NCI-H460 (cell line): ENCODE measurements around the gene NR4A1. TPM values are rescaled to one million over a fixed set of nuclear protein-coding genes. Genes with fewer than 3 reads are reported as not detected.

Experiments
- DNase-seq: peaks from one replicate; pipeline ENCODE4 v3.0.0-alpha.2; 2016; ENCODE audit warnings: low read depth; ENCODE audit errors: extremely low read depth
- total RNA-seq: library from RNA; depleted of rRNA; stranded (reverse); fragments of >200 nt; shearing (Covaris generic); gene quantifications from 2 replicates; pipeline ENCODE4 v1.2.3, GENCODE V29; 2014

Gene NR4A1
- total RNA-seq, 1 experiment from 2014 or later = 94.6 TPM

DNA sequence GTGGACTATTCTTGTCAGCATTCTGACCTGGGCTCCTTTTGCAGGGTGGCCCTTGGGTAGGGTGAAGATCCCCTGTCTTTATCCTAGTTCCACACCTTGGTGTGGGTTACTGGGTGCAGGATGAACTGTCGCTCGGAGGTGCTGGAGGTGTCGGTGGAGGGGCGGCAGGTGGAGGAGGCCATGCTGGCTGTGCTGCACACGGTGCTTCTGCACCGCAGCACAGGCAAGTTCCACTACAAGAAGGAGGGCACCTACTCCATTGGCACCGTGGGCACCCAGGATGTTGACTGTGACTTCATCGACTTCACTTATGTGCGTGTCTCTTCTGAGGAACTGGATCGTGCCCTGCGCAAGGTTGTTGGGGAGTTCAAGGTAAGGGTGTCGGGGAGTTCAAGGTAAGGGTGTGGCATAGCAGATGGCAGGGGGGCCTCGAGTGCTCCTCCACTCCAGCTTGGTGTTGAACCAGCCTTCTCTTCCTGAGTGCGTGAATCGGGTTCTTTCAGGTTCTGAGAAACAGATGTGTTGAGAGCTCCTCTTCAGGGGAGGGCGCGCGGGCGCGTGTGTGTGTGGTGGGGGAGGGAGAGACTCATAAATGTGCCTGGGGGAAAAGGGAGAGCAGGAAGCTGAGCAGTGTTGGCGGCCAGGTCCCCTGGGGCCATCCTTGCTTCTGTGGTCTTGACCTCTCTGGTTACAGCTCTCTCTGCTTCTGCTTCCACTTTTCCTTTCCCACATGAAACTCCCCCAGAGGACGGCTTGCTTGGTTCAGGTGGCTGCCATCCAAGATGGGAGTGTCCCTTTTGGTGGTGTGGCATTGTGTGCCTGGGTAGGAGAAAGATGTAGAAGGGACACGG, 22.5 kb downstream of the NR4A1 start:
- DNase-seq = no peak

DNA sequence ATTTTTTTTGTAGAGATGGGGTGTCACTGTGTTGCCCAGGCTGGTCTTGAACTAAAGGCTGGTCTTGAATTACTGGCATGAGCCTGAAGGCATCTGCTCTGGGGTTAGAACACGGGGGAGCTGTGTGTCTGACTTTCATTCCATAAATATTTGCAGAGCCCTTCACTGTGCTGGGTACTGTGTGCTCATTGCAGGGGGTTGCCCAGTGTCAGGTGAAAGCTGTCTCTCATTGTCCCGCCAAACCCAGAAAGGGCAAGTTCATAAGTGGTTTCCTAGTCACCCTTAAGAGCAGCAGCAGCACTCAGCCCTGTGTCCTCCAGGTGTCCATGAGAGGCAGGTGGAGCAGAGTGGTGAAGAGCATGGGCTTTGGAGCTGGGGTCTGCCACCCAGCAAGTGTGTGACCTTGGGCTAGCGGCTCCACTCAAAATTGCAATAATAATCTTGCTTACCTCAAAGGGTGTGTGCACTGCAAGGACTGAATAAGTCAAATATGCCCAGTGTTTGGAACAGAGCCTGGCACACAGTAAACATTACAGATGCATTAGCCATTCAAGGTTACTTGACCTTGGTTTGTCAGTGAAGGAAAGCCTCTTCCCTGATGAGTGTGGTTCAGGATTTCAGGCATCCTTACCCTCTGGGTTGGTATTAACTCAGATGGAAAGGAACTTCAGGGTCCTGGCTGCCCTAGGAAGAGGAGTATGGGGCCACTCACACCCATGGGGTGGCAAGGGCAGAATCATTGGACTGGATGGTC, 23.9 kb downstream of the NR4A1 start:
- DNase-seq = no peak

DNA sequence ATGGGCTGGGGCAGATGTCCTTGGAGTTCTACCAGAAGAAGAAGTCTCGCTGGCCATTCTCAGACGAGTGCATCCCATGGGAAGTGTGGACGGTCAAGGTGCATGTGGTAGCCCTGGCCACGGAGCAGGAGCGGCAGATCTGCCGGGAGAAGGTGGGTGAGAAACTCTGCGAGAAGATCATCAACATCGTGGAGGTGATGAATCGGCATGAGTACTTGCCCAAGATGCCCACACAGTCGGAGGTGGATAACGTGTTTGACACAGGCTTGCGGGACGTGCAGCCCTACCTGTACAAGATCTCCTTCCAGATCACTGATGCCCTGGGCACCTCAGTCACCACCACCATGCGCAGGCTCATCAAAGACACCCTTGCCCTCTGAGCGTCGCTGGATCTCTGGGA, 25.6 kb downstream of the NR4A1 start:
- no peak for DNase-seq

DNA sequence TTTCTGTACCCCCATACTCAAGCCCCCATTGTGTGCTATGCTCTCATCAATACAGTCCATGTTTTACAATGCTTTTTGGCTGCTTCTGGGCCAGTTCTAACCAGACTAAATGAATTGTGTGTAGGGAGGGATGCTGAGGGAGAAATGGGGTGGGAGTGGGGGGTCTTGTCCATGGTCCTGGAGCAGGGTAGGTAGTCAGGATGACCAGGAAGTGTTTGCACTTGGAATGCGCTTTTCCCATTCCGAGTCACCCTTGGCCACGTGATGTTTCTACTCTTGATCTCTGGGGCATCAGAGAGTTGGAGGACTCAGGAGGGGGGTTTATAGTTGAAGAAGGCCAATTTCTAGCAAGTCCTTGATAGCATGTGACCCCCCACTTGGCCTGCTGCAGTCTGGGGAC, 27.0 kb downstream of the NR4A1 start:
- DNase-seq = no peak

DNA sequence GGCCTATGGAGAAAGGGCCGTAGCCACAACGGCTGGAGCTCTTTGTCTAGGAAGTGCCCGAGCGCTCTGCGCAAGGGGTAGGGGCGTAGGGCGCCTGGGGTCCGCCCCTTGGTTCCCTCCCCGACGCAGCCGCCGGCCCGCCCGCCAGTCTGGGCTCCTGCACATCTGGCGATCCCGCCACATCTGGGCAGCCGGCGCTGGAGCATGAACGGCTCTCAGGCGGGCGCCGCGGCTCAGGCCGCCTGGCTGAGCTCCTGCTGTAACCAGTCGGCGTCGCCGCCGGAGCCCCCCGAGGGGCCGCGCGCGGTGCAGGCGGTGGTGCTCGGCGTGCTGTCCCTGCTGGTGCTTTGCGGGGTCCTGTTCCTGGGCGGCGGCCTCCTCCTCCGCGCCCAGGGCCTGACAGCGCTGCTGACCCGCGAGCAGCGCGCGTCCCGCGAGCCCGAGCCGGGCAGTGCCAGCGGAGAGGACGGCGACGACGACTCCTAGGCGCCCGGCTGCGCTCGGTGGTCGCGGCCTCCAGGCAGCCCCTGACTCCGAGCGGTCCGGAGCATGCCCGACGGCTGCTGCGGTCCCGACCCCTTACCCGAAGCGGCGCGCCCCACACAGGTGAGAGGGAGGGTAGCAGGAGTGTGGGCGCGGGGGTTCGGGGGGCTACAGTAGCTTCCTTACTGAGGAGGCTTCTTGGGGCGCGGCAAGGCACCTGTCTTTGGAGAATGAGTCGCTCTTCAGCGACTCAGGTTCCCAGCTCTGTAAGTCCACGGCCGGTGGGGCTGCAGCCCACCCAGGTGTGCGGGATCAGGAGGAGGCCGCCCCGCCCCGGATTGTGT, 28.5 kb downstream of the NR4A1 start, which contains the start of gene SMIM41:
TSS of gene SMIM41 (plus strand) at position 129 of the 827 bp plus-strand sequence. CDS start at position 205, 76 bp downstream.
- DNase-seq = no peak

DNA sequence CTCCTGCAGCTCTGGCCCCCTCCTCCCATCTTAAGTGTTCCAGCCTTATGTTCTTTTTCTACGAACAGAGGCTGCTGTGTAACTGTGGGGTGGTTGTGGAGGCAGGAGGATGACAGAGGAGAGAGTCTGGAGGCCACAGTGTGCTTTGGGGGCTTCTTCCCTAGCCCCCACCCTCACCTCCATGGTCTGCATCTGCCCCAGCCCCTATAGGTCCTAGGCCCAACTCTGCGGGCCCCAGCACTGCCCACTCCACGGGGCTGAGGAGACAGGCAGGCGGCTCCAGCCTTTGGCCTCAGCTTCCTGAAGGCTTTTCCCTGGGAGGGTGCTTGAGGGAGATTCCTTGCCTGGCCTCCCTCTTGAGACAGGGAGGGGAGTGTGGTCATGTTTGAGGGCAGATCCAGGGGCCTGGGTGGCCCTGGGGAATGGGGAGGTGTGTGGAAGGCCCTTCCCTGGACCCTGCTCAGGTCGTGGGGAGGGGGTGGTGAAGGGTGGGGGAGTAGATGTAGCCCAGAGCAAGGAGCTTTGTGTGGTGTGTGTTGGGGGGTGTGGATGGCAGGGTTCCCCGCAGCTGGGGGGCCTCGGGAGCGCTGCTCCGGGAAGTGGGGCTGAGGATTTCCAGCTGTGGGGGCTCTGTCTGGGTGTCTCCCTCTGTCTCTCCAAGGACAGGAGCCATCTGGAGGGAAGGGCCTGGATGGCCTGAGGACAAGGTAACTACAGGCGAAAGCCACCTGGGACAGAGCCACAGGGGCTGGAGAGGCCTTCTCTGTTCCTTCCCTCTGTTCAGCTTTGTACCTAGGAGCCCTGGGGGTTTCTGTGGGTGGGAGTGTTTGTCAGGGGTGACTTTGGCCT, 29.4 kb downstream of the NR4A1 start:
- DNase-seq = no peak

DNA sequence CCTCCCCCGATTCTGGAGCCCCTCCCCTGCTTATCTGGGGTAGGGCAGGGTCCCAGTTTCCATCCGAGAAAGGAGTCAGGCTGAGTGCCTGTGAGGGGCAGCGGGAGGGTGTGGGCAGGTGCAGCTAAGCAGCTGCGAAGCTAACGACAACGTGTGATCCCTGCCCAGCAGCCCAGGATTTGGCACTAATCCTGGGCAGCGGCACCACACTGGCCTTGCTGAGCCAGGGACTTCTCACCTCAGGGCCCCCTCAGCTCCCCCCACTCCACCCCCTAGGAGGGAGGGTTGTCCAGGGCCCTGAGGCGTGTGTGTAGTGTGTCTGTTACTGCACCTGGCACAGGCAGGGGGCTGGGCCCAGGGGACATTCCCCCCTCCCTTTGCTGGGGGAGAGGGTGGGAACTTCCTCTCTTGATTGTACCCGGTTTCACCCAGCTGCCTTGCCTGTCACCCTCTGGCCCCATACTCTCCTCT, 30.1 kb downstream of the NR4A1 start:
- no peak for DNase-seq

DNA sequence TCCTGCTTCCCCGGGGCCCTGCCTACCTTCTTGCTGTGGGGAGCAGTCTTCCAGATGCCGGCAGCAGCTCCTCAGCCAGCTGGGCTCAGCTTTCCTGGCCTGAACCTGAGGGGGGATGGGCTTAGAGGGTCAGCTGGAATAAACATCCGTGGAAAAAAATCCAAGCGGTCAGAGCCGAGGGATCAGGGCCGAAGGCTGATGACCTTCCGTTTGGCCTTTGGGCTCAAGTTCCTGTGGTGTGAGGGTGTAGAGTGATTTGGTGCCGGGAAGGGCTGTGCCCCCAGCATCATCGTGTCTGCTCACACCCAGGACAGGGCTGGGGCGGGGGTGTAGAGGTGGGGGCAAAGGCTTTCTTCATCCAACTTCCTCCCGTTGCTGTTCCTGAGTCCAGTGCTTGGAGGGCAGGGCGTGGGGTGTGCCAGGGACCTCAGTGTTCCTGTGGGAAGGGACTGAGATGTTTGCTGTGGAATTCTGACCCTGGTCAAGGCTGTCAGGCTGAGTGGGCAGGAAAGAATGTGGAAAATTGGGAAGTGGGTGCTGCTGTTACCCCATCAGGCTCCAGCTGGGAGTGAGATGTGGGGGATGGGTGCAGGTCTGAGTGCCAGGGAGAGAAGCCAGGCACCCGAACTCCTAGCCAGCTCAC, 30.9 kb downstream of the NR4A1 start:
- no peak for DNase-seq

DNA sequence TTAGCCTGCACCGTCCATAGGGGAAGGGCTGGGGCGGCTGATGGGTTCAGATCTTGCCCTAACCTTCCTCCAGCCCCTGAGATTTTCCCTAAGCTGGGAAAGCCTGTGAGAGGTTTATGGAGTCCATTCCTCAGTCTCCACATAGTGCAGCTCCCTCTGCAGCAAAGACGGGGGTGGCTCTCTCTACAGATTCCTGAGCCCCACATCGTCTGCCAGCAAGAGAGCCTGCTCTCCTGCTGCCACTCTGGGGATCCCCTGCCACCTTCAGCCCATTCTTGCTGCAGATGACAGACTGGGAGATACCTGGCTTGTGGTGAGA, 31.4 kb downstream of the NR4A1 start:
- no peak for DNase-seq

DNA sequence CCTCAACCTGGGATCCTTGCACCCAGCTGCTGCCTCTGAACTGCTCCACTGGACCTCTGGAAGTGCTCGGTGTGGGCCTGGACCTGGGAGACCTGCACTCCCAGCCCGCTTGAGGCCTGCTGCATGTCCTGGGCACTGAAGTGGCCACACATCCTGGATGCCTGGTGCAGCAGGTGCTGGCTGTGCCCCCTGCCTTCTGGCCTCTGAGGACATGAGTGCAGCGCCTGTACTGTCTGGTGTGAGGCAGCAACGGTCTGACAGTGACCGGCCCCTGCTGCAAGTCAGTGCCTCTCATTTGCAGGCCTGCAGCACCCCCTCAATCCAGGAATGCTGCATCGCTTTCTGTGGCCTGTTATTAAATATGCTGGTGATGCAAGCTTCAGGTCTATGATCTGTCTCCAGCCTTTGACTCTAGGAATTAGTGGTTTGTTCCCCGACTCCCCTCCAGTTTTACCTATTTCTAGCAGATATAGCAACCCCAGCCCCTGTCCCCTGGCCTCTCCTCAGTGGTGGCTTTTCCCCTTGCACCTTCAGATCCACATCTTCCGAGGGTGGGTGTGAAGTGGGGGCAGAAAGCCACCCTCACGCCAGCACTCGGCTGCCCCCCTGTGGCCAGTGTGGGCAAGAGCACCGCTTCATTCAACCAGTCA, 31.9 kb downstream of the NR4A1 start:
- DNase-seq = peak; percentile 55

DNA sequence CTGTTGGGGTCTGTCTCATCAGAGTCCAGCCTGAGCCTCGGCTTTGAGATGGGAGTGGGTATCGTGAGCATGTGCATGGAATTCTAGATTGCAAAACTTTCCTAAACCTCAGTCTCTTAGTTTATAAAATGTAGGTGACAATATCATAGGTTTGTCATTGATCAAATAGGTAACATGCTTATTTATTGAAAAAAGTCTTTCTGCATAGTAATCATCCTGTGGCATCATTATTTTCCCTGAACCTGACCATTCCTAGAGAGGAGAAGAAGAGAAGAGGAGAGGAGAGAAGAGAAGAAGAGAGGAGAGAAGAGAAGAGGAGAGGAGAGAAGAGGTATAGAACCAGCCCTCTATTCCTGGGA, 32.4 kb downstream of the NR4A1 start:
- no peak for DNase-seq

DNA sequence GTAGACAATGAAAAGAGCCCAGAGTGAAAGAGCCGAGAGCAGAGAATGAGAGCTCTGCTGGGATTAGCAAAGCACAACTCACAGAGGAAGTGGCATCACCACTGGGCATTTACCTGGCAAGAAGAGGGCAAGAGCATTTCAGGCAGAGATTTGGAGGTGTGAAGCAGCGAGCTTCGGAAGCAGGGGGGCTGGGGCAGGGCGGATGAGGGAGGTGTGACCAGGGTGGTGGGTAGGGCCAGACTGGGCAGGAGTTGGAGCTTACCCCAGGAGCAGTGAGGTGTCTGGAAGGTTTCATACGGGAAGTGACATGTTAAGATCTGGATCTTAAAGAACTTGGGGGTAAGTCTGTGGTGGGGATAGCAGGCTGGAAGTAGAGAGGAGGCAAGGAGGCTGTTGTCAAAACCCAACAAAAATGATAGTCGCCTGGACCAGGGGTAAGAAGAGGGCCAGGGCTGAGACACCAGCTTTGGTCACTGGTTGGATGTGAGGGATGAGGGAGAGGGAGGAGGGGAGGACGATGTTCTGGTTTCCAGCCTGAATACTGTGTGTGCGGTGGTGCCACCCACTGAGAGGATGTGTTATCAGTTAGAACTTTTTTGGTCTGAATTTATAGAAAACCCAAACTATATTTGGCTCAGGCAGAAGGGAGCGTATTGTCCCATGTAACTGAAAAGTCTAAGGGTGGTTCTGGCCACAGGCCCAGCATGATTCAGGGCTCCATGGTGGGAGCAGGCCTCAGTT, 33.4 kb downstream of the NR4A1 start:
- no peak for DNase-seq

DNA sequence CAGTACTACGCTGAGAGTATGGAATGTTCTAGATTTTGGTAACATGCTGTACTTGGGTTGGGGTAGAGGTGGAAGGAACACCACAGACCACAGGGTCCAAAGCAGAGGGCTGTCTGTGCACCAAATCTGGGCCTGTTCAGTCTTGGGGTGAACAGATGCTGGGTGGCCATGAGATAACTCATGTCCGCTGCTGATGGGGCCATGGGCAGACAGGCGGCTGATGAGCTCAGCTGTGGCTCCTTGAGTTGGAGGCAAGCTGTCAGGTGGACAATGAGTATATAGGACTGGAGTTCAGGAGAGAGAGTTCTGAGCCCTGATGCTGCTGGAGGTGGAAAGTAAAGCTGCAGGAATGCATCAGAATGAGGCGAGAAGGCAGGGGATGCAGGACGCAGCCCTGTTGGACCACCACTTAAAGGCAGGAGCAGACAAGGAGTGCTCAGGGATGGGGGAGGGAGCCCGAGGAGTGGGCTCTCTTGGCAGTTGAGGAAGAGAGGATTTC, 34.5 kb downstream of the NR4A1 start:
- DNase-seq = no peak

DNA sequence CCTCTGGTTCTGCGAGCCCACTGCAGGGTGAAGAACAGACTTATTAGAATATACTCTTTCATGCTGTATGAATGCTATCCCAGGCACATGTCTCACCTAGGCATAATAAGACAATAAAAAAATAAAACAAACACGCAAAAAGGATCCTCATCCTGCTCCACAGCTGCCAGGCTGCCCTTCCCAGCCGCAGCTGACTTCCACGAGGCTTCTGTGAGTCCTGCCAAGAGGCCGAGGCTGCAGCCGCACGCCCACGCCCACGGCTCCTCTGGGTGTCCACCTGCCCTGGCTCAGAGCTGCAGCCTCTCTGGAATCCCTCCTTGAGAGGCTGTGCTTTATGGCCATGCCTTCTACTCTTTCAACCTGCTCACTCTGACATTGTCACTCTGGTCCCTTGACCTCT, 35.1 kb downstream of the NR4A1 start:
- DNase-seq = no peak

DNA sequence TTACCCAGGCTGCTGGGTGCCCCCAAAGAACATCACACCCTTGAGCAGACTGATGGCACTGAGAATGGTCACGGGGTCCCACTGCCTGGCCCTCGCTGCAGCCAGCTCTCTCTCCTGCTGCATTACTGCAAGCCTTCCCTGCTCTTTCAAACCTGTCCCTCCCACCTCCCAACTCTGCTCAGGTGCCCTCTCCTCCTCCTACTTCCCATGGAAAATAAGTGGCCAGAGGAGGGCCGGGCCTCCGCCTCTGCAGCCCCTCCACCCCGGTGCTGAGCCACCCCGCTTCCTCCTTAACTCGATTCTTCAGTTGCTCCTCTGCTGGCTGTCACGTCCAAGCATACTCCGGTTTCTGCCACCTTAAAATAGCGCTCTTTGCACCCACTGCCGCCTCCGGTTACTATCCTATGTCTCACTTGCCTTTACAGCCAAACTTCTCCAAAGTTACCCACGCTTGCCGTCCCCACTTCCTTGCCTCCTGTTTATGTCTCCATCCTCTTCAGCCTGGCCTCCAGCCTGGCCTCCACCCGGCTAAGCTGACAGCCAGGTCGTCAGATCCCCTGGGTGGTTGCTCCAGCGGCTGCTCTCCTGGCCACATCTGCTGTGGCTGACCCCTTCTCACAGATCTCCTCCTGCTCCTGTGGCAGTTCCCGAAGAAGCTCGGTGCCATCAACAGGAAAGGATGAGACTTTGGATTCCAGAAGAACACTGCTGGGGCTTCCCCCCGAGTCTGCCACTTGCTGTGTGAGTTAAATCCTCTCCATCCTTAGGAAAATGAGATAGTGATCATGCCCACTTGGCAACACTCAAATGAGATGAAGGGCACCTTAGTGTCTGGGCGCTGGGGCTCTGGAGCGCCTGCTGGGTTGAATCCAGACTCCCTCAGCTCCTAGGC, 35.9 kb downstream of the NR4A1 start:
- DNase-seq = no peak

DNA sequence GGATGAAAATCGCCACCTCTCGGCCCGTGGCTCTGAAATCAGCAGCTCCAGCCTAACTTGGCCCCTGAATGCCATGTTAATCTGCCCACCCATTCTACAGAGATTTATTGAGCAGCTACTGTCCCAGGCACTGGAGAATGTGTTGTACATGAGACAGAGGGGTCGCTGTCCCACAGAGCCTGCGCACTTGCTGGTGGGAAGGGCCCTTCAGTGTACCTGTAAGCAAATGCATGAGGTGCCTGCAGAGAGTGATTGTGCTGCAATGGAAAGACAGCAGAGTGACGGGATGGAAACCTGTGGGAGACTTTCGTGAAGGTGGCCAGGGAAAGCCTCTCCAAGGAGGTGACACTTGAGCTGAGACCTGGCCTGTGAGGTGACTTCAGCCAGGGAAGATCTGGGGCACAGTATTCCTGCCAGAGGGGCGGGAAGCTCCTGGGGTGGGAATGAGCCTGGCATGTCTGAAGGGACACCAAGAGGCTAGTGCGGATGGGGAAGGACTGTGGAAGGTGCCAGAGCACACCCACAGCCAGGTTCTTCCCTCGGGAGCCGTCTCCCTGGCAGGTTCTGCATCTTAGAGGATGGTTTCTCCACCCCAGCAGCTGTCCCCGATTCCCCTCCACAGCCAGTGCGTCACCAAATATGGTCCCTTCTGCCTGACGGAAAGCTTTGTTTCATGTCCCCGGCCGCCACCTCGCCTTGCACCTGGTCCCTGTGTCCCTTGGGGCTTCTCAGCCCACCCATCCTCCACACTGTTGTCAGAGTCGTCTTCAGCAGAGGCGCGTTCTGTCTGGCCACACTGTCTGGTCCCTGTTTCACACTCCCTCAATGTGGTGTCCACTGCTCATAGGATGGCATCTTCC, 36.9 kb downstream of the NR4A1 start:
- no peak for DNase-seq
